ENCODE results near the gene GDPD5.

GDPD5 gene

GRCh38 chr11:75514596-75514995, 11.1 kb downstream of the GDPD5 start:
- H3K4me1 ChIP-seq (ENCODE audit: low read depth, poor library complexity, severe bottlenecking) = no peaks in the 10 kb centered on the region
- H4K20me1 ChIP-seq (ENCODE audit: insufficient read depth) = no peaks in the 10 kb centered on the region
- no peak overlapping the region for H3K4me3 ChIP-seq (IDR thresholded peaks at IDR 0.05; ENCODE audit: insufficient read depth, low read depth, low read length)
- no peaks in the 10 kb centered on the region for H3K36me3 ChIP-seq (ENCODE audit: insufficient read depth)
- no peak overlapping the region for H3K9ac ChIP-seq
- H3K27ac ChIP-seq = no peak overlapping the region
- TF ChIP-seq CTCF (conservative IDR thresholded peaks at IDR 0.05; ENCODE audit: low read depth, low read length) = no peak
- H2AFZ ChIP-seq (ENCODE audit: low read depth) = no peak overlapping the region
- H3K27me3 ChIP-seq (ENCODE audit: insufficient read depth, low read depth) = no peaks in the 10 kb centered on the region
- H3K4me2 ChIP-seq = no peak overlapping the region
- no peaks in the 10 kb centered on the region for H3K79me2 ChIP-seq (ENCODE audit: insufficient read depth, low read depth)

DNA sequence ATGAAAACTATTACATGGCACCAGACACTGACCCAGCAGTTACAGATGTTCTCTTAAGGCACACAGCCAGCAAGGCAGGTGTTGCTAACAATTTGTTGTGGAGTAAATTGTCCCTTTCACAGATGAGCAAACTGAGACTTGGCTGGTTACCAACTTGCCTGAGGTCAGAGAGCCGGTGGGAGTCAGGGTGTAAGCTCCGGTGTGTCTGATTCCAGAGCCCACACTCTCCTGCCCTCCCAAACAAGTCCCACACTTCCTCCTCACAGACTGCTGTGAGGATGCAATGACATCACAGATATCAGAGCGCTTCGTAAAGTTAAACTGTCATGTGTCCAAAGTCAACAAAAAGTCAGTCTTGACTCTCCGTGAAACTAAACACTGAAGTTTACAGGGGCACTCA, 12.5 kb downstream of the GDPD5 start:
- H4K20me1 ChIP-seq (ENCODE audit: insufficient read depth) = no peaks in the 10 kb centered on the region
- no peak overlapping the region for H2AFZ ChIP-seq (ENCODE audit: low read depth)
- no peak overlapping the region for H3K4me2 ChIP-seq
- H3K4me1 ChIP-seq (ENCODE audit: low read depth, poor library complexity, severe bottlenecking) = no peaks in the 10 kb centered on the region
- H3K27me3 ChIP-seq (ENCODE audit: insufficient read depth, low read depth) = no peaks in the 10 kb centered on the region
- no peak overlapping the region for H3K4me3 ChIP-seq (IDR thresholded peaks at IDR 0.05; ENCODE audit: insufficient read depth, low read depth, low read length)
- H3K27ac ChIP-seq = no peak overlapping the region
- no peaks in the 10 kb centered on the region for H3K79me2 ChIP-seq (ENCODE audit: insufficient read depth, low read depth)
- H3K9ac ChIP-seq = no peak overlapping the region
- TF ChIP-seq CTCF (conservative IDR thresholded peaks at IDR 0.05; ENCODE audit: low read depth, low read length) = no peak
- H3K36me3 ChIP-seq (ENCODE audit: insufficient read depth) = no peaks in the 10 kb centered on the region

DNA sequence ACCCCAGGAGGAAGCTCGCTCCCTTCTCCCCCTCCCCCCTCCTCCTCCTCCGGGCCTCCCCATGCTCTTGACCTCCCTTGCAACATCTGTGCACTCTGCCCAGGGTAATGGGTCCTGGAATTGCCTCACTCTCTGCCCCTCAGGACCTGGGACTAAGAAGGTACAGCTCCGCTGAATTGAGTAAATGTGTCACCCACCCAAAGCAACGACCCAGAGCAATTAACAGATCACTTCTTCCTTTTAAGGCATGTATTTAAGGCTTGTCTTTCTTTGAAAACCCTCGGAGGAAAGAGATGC, 15.1 kb downstream of the GDPD5 start:
- Histone ChIP-seq H3K79me2 (ENCODE audit: insufficient read depth, low read depth) (no peaks in the 10 kb centered on the region), H3K9ac (no peak overlapping the region), H3K27ac (no peak overlapping the region), H2AFZ (ENCODE audit: low read depth) (no peak overlapping the region), H3K4me2 (no peak overlapping the region), H3K27me3 (ENCODE audit: insufficient read depth, low read depth) (no peaks in the 10 kb centered on the region), H3K4me3 (IDR thresholded peaks at IDR 0.05; ENCODE audit: insufficient read depth, low read depth, low read length) (no peak overlapping the region), H4K20me1 (ENCODE audit: insufficient read depth) (no peaks in the 10 kb centered on the region), H3K4me1 (ENCODE audit: low read depth, poor library complexity, severe bottlenecking) (no peaks in the 10 kb centered on the region), H3K36me3 (ENCODE audit: insufficient read depth) (no peaks in the 10 kb centered on the region)
- TF ChIP-seq CTCF (conservative IDR thresholded peaks at IDR 0.05; ENCODE audit: low read depth, low read length) = no peak

GRCh38 chr11:75510004-75510722, 15.6 kb downstream of the GDPD5 start:
- Histone ChIP-seq H3K9ac (no peak overlapping the region), H4K20me1 (ENCODE audit: insufficient read depth) (no peaks in the 10 kb centered on the region), H3K4me2 (no peak overlapping the region), H3K4me1 (ENCODE audit: low read depth, poor library complexity, severe bottlenecking) (no peaks in the 10 kb centered on the region), H3K27ac (no peak overlapping the region), H2AFZ (ENCODE audit: low read depth) (no peak overlapping the region), H3K27me3 (ENCODE audit: insufficient read depth, low read depth) (no peaks in the 10 kb centered on the region), H3K79me2 (ENCODE audit: insufficient read depth, low read depth) (no peaks in the 10 kb centered on the region), H3K36me3 (ENCODE audit: insufficient read depth) (no peaks in the 10 kb centered on the region), H3K4me3 (IDR thresholded peaks at IDR 0.05; ENCODE audit: insufficient read depth, low read depth, low read length) (no peak overlapping the region)
- no peak for TF ChIP-seq CTCF (conservative IDR thresholded peaks at IDR 0.05; ENCODE audit: low read depth, low read length)

Measured in KMS-11 (cell line).